HCT116 (cell line): Measurements from ENCODE around the gene PRDX2. TPM values are rescaled to one million over a fixed set of nuclear protein-coding genes. Genes with fewer than 3 reads are reported as not detected.

Experiments used
- ATAC-seq: fragments of 200-7000 bp; cut with Tn5 transposase; 2 replicates; pipeline ENCODE4 v1.9.1; 2020; ENCODE audit warnings: mild to moderate bottlenecking, moderate library complexity
- BruUV-seq: library from RNA; stranded (reverse); fragments of 400-500 nt; replicated peaks from 2 replicates; lab custom pipeline; 2021; lab: Mats Ljungman, UMichigan
- CTCF ChIA-PET: fragments of 300-600 bp; sonication (Branson Sonifier 250); formaldehyde crosslinking; loops from one replicate; lab custom pipeline; 2021; ENCODE audit warnings: antibody characterized with exemption; lab: Charles Lee
- POLR2A ChIA-PET: fragments of 300-600, 350-600 bp; sonication (Branson Sonifier 250); formaldehyde crosslinking; loops from one replicate; lab custom pipeline; 2021; ENCODE audit warnings: antibody characterized with exemption; lab: Charles Lee
- RAD21 ChIA-PET, 2 experiments: fragments of 300-600 bp; sonication (Branson Sonifier 250); formaldehyde crosslinking; loops; one replicate each; lab custom pipeline; 2023; ENCODE audit warnings: low total read pairs in 2 of 2; ENCODE audit not compliant: uncharacterized antibody in 2 of 2, unreplicated experiment in 2 of 2, low non-redundant PET in 1 of 2; lab: Charles Lee
- DNase-seq: peaks from one replicate; pipeline ENCODE4 v3.0.0-alpha.2; 2010; ENCODE audit warnings: low read depth, low spot score
- H2AFZ ChIP-seq: fragments of 200-600 bp; shearing (Covaris generic), sonication (generic); 2 replicates; pipeline ENCODE4 v1.6.1; 2017; ENCODE audit warnings: low read depth, mixed run types, mixed read lengths, antibody characterized with exemption, low read length; ENCODE audit not compliant: poor library complexity, severe bottlenecking
- H3K27ac ChIP-seq: 2 replicates; pipeline ENCODE4 v1.5.1; 2012; ENCODE audit warnings: low read depth, low read length
- H3K27me3 ChIP-seq: fragments of 200-600 bp; sonication (generic); 2 replicates; pipeline ENCODE4 v1.6.1; 2016; ENCODE audit warnings: mixed run types, low read length, mixed read lengths; ENCODE audit not compliant: insufficient read depth
- H3K36me3 ChIP-seq, 2 experiments: fragments of 200-500 bp in 1 of 2; fragments of 200-600 bp in 1 of 2; sonication (Bioruptor generic) in 1 of 2; sonication (generic) in 1 of 2; 2 replicates each; pipeline versions ENCODE4 v1.5.1 to v1.6.1; 2014 to 2016; ENCODE audit warnings: low read length in 2 of 2, inconsistent platforms in 1 of 2, mixed read lengths in 1 of 2, mixed run types in 1 of 2; ENCODE audit not compliant: insufficient read depth in 2 of 2, control insufficient read depth in 1 of 2
- H3K4me1 ChIP-seq, 2 experiments: fragments of 200-600 bp in 1 of 2; sonication (generic) in 1 of 2; 2 replicates each; pipeline versions ENCODE4 v1.5.1 to v1.6.1; 2012 to 2017; ENCODE audit warnings: low read length in 2 of 2, inconsistent platforms in 1 of 2, mild to moderate bottlenecking in 1 of 2, mixed read lengths in 1 of 2, mixed run types in 1 of 2, moderate library complexity in 1 of 2; ENCODE audit not compliant: insufficient read depth in 2 of 2, control insufficient read depth in 1 of 2
- H3K4me2 ChIP-seq: fragments of 200-600 bp; sonication (generic); 2 replicates; pipeline ENCODE4 v1.6.1; 2017; ENCODE audit warnings: mixed run types, low read length, mixed read lengths
- H3K4me3 ChIP-seq, 2 experiments: fragments of 200-600 bp in 1 of 2; sonication (generic) in 1 of 2; replicated peaks in 1 of 2; 2 replicates each; pipeline ENCODE4 v1.5.1; 2011 to 2016; ENCODE audit warnings: low read length in 2 of 2, control low read depth in 1 of 2, low read depth in 1 of 2, mild to moderate bottlenecking in 1 of 2, mixed read lengths in 1 of 2, mixed run types in 1 of 2
- H3K79me2 ChIP-seq: fragments of 200-600 bp; sonication (generic); 2 replicates; pipeline ENCODE4 v1.6.1; 2017; ENCODE audit warnings: mild to moderate bottlenecking, mixed run types, low read length, moderate library complexity, mixed read lengths; ENCODE audit not compliant: insufficient read depth
- H3K9ac ChIP-seq: fragments of 200-600 bp; sonication (generic); 2 replicates; pipeline ENCODE4 v1.6.1; 2016; ENCODE audit warnings: low read length, mixed read lengths
- H3K9me2 ChIP-seq: fragments of 200-600 bp; sonication (generic), shearing (Covaris generic); 2 replicates; pipeline ENCODE4 v1.6.1; 2017; ENCODE audit warnings: mixed run types, mild to moderate bottlenecking, moderate library complexity; ENCODE audit not compliant: insufficient read depth
- H3K9me3 ChIP-seq, 2 experiments: fragments of 200-500 bp in 1 of 2; fragments of 200-600 bp in 1 of 2; sonication (Bioruptor generic) in 1 of 2; sonication (generic) in 1 of 2; 2 replicates each; pipeline ENCODE4 v1.6.1; 2014 to 2017; ENCODE audit warnings: low read length in 2 of 2, mixed read lengths in 2 of 2, inconsistent platforms in 1 of 2, low read depth in 1 of 2, mild to moderate bottlenecking in 1 of 2, mixed run types in 1 of 2, moderate library complexity in 1 of 2; ENCODE audit not compliant: control insufficient read depth in 1 of 2, insufficient read depth in 1 of 2
- H4K20me1 ChIP-seq: fragments of 200-600 bp; sonication (generic), shearing (Covaris generic); 2 replicates; pipeline ENCODE4 v1.6.1; 2017; ENCODE audit warnings: mixed run types, mild to moderate bottlenecking, moderate library complexity; ENCODE audit not compliant: insufficient read depth
- CBX3 ChIP-seq: IDR thresholded peaks from 2 replicates; pipeline ENCODE4 v1.6.1; 2012; ENCODE audit warnings: low read depth
- CEBPB ChIP-seq: IDR thresholded peaks from 2 replicates; pipeline ENCODE4 v1.6.1; 2012; ENCODE audit warnings: low read depth
- EGR1 ChIP-seq: IDR thresholded peaks from 2 replicates; pipeline ENCODE4 v1.6.1; 2012; ENCODE audit warnings: low read depth
- EZH2 ChIP-seq: fragments of 200-600 bp; sonication (generic); IDR thresholded peaks from 2 replicates; pipeline ENCODE4 v1.6.1; 2017; ENCODE audit warnings: antibody characterized with exemption, mixed run types
- POLR2AphosphoS5 ChIP-seq: IDR thresholded peaks from 2 replicates; pipeline ENCODE4 v1.6.1; 2011; ENCODE audit warnings: mild to moderate bottlenecking, low read depth, low read length, moderate library complexity
- SIN3A ChIP-seq: IDR thresholded peaks from 2 replicates; pipeline ENCODE4 v1.6.1; 2012; ENCODE audit warnings: low read depth
- SP1 ChIP-seq: IDR thresholded peaks from 2 replicates; pipeline ENCODE4 v1.6.1; 2012; ENCODE audit warnings: low read depth
- SRF ChIP-seq: IDR thresholded peaks from 2 replicates; pipeline ENCODE4 v1.6.1; 2012; ENCODE audit warnings: low read depth
- YY1 ChIP-seq: IDR thresholded peaks from 2 replicates; pipeline ENCODE4 v1.6.1; 2011; ENCODE audit warnings: low read length, low read depth, moderate library complexity, mild to moderate bottlenecking; ENCODE audit not compliant: insufficient replicate concordance; ENCODE audit errors: extremely low read depth
- ZNF274 ChIP-seq: fragments of 200-500 bp; sonication (Bioruptor generic); IDR thresholded peaks from 2 replicates; pipeline ENCODE4 v1.6.1; 2014; ENCODE audit warnings: mild to moderate bottlenecking, low read depth, low read length, inconsistent platforms
- intact Hi-C: fragments of 100-400 bp; cut with micrococcal nuclease; formaldehyde crosslinking; loops from 2 replicates; pipeline ENCODE4 v1.10.0; 2022
- total RNA-seq: library from RNA; stranded (reverse); gene quantifications from one replicate; pipeline ENCODE4 v1.2.1, GENCODE V29; 2021; ENCODE audit not compliant: unreplicated experiment
- TF ChIP-seq, protein P1 (sequence below): IDR thresholded peaks from 2 replicates; pipeline ENCODE4 v1.6.1; 2012
- TF ChIP-seq, protein P2 (sequence below): IDR thresholded peaks from 2 replicates; pipeline ENCODE4 v1.6.1; 2012; ENCODE audit warnings: low read depth
- TF ChIP-seq, protein P3 (sequence below): IDR thresholded peaks from 2 replicates; pipeline ENCODE4 v1.6.1; 2012
- TF ChIP-seq, protein P4 (sequence below), 3 experiments: fragments of 200-600 bp in 1 of 3; sonication (generic) in 1 of 3; IDR thresholded peaks in 2 of 3; conservative IDR thresholded peaks in 1 of 3; 2 replicates each; pipeline ENCODE4 v1.5.1; 2012 to 2017; ENCODE audit warnings: low read depth in 2 of 3, low read length in 2 of 3, antibody characterized with exemption in 1 of 3, borderline replicate concordance in 1 of 3, control low read depth in 1 of 3, mild to moderate bottlenecking in 1 of 3, mixed read lengths in 1 of 3, mixed run types in 1 of 3, moderate library complexity in 1 of 3; ENCODE audit not compliant: insufficient read depth in 1 of 3
- TF ChIP-seq, protein P5 (sequence below): IDR thresholded peaks from 2 replicates; pipeline ENCODE4 v1.6.1; 2011; ENCODE audit warnings: mild to moderate bottlenecking, low read length, moderate library complexity; ENCODE audit not compliant: insufficient replicate concordance; ENCODE audit errors: extremely low read depth

The PRDX2 gene
- total RNA-seq, 1 experiment from 2014 or later = 387 TPM

GRCh38 chr19:12786141-12786870 is 15.3 kb downstream of the PRDX2 start:
- intact Hi-C loops = no loop called here
- CTCF ChIA-PET = interaction anchor here (1.4 to 7.4 kb wide), 2 partner anchors 10 kb away, joined by 3 to 88 read pairs; partner anchors contain the start of gene HOOK2
- H2AFZ ChIP-seq = no peak overlapping the region
- peaks cover 80 to 94% of the 10 kb centered on the region in 2 experiments for H3K4me1 ChIP-seq
- H3K9me2 ChIP-seq = no peaks in the 10 kb centered on the region
- peak overlapping the region; percentile 61 for H3K4me2 ChIP-seq
- RAD21 ChIA-PET = no interaction called here
- H3K27me3 ChIP-seq = no peaks in the 10 kb centered on the region
- H3K79me2 ChIP-seq = no peaks in the 10 kb centered on the region
- H3K9me3 ChIP-seq = no peaks in the 10 kb centered on the region
- peak overlapping the region; percentile 54 for H3K9ac ChIP-seq
- ATAC-seq = no peak
- TF ChIP-seq, protein P1, sequence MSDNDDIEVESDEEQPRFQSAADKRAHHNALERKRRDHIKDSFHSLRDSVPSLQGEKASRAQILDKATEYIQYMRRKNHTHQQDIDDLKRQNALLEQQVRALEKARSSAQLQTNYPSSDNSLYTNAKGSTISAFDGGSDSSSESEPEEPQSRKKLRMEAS = no peak
- TF ChIP-seq SP1 (no peak), SIN3A (no peak), CEBPB (no peak), EGR1 (no peak), CBX3 (no peak), YY1 (no peak), SRF (no peak), ZNF274 (no peak), EZH2 (no peak), POLR2AphosphoS5 (no peak)
- TF ChIP-seq, protein P2, sequence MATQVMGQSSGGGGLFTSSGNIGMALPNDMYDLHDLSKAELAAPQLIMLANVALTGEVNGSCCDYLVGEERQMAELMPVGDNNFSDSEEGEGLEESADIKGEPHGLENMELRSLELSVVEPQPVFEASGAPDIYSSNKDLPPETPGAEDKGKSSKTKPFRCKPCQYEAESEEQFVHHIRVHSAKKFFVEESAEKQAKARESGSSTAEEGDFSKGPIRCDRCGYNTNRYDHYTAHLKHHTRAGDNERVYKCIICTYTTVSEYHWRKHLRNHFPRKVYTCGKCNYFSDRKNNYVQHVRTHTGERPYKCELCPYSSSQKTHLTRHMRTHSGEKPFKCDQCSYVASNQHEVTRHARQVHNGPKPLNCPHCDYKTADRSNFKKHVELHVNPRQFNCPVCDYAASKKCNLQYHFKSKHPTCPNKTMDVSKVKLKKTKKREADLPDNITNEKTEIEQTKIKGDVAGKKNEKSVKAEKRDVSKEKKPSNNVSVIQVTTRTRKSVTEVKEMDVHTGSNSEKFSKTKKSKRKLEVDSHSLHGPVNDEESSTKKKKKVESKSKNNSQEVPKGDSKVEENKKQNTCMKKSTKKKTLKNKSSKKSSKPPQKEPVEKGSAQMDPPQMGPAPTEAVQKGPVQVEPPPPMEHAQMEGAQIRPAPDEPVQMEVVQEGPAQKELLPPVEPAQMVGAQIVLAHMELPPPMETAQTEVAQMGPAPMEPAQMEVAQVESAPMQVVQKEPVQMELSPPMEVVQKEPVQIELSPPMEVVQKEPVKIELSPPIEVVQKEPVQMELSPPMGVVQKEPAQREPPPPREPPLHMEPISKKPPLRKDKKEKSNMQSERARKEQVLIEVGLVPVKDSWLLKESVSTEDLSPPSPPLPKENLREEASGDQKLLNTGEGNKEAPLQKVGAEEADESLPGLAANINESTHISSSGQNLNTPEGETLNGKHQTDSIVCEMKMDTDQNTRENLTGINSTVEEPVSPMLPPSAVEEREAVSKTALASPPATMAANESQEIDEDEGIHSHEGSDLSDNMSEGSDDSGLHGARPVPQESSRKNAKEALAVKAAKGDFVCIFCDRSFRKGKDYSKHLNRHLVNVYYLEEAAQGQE = no peak
- TF ChIP-seq, protein P3, sequence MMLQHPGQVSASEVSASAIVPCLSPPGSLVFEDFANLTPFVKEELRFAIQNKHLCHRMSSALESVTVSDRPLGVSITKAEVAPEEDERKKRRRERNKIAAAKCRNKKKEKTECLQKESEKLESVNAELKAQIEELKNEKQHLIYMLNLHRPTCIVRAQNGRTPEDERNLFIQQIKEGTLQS = no peak
- TF ChIP-seq, protein P4, sequence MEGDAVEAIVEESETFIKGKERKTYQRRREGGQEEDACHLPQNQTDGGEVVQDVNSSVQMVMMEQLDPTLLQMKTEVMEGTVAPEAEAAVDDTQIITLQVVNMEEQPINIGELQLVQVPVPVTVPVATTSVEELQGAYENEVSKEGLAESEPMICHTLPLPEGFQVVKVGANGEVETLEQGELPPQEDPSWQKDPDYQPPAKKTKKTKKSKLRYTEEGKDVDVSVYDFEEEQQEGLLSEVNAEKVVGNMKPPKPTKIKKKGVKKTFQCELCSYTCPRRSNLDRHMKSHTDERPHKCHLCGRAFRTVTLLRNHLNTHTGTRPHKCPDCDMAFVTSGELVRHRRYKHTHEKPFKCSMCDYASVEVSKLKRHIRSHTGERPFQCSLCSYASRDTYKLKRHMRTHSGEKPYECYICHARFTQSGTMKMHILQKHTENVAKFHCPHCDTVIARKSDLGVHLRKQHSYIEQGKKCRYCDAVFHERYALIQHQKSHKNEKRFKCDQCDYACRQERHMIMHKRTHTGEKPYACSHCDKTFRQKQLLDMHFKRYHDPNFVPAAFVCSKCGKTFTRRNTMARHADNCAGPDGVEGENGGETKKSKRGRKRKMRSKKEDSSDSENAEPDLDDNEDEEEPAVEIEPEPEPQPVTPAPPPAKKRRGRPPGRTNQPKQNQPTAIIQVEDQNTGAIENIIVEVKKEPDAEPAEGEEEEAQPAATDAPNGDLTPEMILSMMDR (IDR thresholded peaks at IDR 0.05 in 2 of 3, conservative IDR thresholded peaks at IDR 0.05 in 1 of 3; ENCODE audit: borderline replicate concordance in 1 of 3, insufficient read depth in 1 of 3, low read depth in 2 of 3, low read length in 2 of 3) = no peak
- TF ChIP-seq, protein P5, sequence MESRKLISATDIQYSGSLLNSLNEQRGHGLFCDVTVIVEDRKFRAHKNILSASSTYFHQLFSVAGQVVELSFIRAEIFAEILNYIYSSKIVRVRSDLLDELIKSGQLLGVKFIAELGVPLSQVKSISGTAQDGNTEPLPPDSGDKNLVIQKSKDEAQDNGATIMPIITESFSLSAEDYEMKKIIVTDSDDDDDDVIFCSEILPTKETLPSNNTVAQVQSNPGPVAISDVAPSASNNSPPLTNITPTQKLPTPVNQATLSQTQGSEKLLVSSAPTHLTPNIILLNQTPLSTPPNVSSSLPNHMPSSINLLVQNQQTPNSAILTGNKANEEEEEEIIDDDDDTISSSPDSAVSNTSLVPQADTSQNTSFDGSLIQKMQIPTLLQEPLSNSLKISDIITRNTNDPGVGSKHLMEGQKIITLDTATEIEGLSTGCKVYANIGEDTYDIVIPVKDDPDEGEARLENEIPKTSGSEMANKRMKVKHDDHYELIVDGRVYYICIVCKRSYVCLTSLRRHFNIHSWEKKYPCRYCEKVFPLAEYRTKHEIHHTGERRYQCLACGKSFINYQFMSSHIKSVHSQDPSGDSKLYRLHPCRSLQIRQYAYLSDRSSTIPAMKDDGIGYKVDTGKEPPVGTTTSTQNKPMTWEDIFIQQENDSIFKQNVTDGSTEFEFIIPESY = no peak
- H3K36me3 ChIP-seq = no peaks in the 10 kb centered on the region
- POLR2A ChIA-PET = no interaction called here
- no peak overlapping the region for H3K4me3 ChIP-seq
- no peaks in the 10 kb centered on the region for H4K20me1 ChIP-seq
- DNase-seq = no peak
- peak overlapping the region; percentile 89 for H3K27ac ChIP-seq
- no TSS peak for BruUV-seq
